Measurements from ENCODE around the gene ARAP1.

The ARAP1 gene

GRCh38 chr11:72635933-72636332 lies 116.3 kb downstream of the ARAP1 start:
- DNase-seq (ENCODE audit: low read depth), result no peak

- DNase-seq (ENCODE audit: low read depth), result no peak
Observed at GRCh38 chr11:72635309-72635915, 116.8 kb downstream of the ARAP1 start.

All from ELR (cell line).